Natural killer cell treated with Interleukin-12 subunit alpha and Interleukin-12 subunit beta and Interleukin-15 and Interleukin-18, amount 100 ng/mL, for 72 hours (primary cell): ENCODE measurements around the gene WDR5. TPM values are rescaled to one million over a fixed set of nuclear protein-coding genes. Genes with fewer than 3 reads are reported as not detected.

Experiments used
- ATAC-seq, 2 donors: fragments of 150-1000 bp; cut with Tn5 transposase in 1 of 2; sonication (Bioruptor Pico), chemical (Tn5 transposase) in 1 of 2; 2 replicates each; pipeline ENCODE4 v1.10.0; 2021
- DNase-seq: peaks from one replicate; pipeline ENCODE4 v3.0.0; 2022; ENCODE audit warnings: low spot score
- H3K27ac Mint-ChIP-seq, 2 donors: 1 replicate in 1 of 2; 2 replicates in 1 of 2; pipeline ENCODE4 v1.8.0; 2022; ENCODE audit warnings: mixed read lengths in 2 of 2, mild to moderate bottlenecking in 1 of 2, moderate library complexity in 1 of 2
- H3K27me3 Mint-ChIP-seq, 2 donors: 1 replicate in 1 of 2; 2 replicates in 1 of 2; pipeline ENCODE4 v1.8.0; 2022; ENCODE audit warnings: mixed read lengths in 2 of 2
- H3K36me3 Mint-ChIP-seq: one replicate; pipeline ENCODE4 v1.8.0; 2022; ENCODE audit warnings: mixed read lengths
- H3K4me1 Mint-ChIP-seq, 2 donors: 1 replicate in 1 of 2; 2 replicates in 1 of 2; pipeline ENCODE4 v1.8.0; 2022; ENCODE audit warnings: low read depth in 2 of 2, mixed read lengths in 2 of 2, mild to moderate bottlenecking in 1 of 2
- H3K4me3 Mint-ChIP-seq: one replicate; pipeline ENCODE4 v1.8.0; 2022; ENCODE audit warnings: mixed read lengths
- H3K9me3 Mint-ChIP-seq: 2 replicates; pipeline ENCODE4 v1.8.0; 2022; ENCODE audit warnings: mixed read lengths
- total RNA-seq, 2 donors: library from RNA; stranded (reverse); gene quantifications; one replicate each; pipeline ENCODE4 v1.2.3, GENCODE V29; 2022

Gene WDR5
- total RNA-seq, 2 donors from 2014 or later = 32.6 to 63.7 TPM

DNA sequence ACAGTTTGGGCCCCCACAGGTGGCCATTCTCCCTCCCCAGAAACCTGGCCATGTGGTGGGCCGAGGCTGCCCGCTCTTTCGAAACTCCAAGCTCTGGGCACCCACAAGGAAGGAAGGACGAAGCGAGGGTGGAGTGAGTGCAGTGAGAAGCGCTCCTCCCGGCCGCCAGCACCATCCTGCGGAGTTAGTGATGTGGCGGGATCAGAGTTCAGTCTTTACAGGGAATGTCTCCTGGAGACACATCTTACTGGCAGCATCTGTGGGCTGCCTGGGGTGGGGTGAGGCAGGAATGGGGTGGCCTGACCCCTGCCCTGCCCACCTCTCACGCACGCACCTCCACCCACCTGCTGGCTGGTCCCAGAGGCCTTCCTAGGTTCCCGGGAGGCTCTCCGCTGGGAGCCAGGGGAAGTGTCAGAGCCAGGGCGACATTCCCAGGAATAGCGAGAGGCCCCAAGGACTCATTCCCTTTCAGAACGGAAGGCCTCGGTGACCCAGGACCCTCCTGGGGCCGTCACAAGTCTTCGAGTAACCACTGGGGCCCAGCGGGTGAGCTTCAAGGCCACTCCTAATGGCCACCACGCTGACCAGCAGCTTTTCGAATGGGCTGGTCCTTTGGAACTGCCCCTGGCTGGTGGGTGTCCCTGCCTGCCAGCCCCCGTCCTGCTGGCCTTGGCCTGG is 34.0 kb downstream of the WDR5 start:
- no peaks in the 10 kb centered on the region for H3K27me3 Mint-ChIP-seq
- peaks cover 0 to 4% of the 10 kb centered on the region in 2 donors for H3K4me1 Mint-ChIP-seq
- no peaks in the 10 kb centered on the region for H3K36me3 Mint-ChIP-seq
- DNase-seq (no peak), ATAC-seq (no peak)
- H3K9me3 Mint-ChIP-seq = no peaks in the 10 kb centered on the region
- no peak overlapping the region for H3K27ac Mint-ChIP-seq
- H3K4me3 Mint-ChIP-seq = no peak overlapping the region

DNA sequence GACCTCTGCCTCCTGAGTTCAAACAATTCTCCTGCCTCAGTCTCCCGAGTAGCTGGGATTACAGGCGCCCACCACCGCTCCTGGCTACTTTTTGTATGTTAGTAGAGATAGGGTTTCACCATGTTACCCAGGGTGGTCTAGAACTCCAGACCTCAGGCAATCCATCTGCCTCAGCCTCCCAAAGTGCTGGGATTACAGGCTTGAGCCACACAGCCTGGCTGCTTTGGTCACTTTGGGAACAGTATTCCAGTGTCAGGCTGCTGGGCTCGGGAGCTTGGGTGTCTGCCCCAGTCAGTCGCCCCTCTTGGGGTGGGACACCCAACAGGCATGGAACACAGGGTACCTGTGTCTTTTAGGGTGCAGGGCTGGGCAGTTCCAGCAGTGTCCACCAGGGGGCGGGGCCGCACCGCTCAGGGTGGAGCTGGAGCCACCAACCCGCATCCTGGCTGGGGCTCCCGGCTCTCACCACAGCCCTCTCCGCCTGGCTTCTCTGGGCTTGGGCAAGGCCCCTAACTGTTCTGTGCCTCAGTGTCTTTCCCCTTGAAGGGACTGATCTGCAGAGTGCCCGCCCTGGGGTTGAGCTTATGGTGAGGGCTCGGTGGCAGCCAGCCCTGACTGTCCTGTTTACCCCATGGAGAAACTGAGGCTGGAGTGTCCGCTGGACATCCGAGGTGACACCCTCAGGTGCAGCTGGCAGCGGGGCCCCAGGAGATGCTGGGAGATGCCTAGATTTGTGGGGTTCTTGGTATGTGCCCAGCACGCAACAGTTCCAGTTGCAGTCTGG is 34.8 kb downstream of the WDR5 start:
- no peak for ATAC-seq
- Mint-ChIP-seq H3K36me3 (no peaks in the 10 kb centered on the region), H3K27me3 (no peaks in the 10 kb centered on the region), H3K4me3 (no peak overlapping the region), H3K4me1 (no peaks in the 10 kb centered on the region), H3K9me3 (no peaks in the 10 kb centered on the region), H3K27ac (no peak overlapping the region)
- DNase-seq = no peak

DNA sequence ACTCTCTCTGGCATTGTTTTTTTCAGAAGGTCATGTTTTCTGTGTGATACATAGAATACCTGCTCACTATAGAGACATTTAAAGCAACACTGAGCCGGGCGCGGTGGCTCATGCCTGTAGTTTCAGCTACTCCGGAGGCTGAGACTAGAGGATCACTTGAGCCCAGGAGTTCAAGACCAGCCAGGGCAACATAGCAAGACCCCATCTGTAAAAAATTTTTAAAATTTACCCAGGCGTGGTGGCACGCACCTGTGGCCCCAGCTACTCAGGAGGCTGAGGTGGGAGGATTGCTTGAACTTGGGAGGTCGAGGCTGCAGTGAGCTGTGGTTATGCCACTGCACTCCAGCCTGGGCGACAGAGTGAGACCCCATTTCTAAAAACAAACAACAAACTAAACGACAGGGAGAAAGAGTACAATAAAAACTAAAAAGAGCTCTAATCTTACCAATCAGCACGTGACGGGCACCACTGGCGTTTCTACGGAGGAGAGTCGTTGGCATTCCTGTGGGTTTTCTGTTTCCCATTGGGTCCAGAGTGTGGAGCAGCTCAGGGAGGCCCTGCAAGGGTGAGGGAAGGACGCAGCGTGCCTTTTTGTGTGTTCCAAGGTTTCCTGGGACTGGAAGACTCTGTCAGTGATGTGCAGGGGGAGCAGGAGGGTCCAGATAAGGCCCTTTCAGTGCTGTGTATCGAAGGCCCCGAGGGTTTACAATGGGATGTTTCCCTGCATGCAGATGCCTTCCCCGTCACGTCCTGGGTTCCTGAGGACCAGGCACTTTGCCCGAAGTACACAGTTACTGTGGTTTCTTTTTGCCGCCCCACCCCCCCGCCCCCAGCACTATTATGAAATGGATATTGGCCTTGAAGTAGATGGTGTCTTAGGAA is 35.7 kb downstream of the WDR5 start:
- DNase-seq = no peak
- ATAC-seq = no peak
- H3K27me3 Mint-ChIP-seq = no peaks in the 10 kb centered on the region
- no peak overlapping the region for H3K27ac Mint-ChIP-seq
- no peaks in the 10 kb centered on the region for H3K36me3 Mint-ChIP-seq
- H3K9me3 Mint-ChIP-seq = no peaks in the 10 kb centered on the region
- H3K4me3 Mint-ChIP-seq = no peak overlapping the region
- no peaks in the 10 kb centered on the region for H3K4me1 Mint-ChIP-seq

DNA sequence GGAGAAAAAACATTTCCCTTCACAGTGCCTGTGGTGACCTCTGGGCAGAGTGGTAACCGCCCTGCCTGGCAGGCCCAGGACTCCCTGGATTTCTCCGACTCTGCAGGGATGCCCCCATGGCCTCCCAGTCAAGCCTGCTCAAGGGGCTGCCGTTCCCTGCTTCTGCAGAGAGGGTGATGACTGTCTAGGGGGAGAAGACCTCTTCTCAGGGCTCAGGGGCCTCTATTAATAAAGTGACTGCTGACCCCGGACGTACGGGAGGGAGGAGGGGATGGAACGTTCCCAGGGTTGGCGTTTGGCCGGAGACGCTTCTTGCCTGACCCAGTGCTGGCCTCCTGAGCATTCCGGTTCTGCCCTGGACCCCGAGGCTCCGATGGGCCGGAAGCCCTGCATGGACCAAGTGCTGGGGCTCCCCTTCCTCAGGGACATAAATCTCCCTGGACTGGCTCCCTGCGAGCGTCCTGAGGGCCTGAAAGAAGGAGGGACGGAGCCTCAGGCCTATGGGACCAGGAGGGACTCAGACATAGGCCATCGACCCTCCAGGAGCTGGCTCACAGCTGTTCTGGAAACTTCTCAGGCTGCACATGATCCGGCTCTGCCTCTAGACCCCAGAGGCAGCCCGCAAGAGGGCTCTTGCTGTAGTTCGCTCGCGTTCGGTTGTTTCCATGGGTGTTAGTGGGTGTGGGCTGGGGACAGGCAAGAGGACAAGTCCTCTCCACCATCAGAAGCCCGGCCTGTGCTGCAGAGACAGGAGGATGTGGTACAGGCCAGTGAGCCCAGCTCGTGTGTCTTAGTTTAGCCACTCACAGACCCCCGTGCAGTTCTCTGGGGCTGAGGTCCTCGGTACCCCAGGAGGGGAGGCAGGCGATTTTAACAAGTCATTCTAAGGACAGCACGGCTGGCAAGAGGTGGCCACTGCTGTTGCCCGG is 36.6 kb downstream of the WDR5 start:
- no peaks in the 10 kb centered on the region for H3K9me3 Mint-ChIP-seq
- no peak overlapping the region for H3K4me3 Mint-ChIP-seq
- H3K27ac Mint-ChIP-seq = no peak overlapping the region
- ATAC-seq = no peak
- no peaks in the 10 kb centered on the region for H3K36me3 Mint-ChIP-seq
- no peaks in the 10 kb centered on the region for H3K27me3 Mint-ChIP-seq
- no peaks in the 10 kb centered on the region for H3K4me1 Mint-ChIP-seq
- no peak for DNase-seq

DNA sequence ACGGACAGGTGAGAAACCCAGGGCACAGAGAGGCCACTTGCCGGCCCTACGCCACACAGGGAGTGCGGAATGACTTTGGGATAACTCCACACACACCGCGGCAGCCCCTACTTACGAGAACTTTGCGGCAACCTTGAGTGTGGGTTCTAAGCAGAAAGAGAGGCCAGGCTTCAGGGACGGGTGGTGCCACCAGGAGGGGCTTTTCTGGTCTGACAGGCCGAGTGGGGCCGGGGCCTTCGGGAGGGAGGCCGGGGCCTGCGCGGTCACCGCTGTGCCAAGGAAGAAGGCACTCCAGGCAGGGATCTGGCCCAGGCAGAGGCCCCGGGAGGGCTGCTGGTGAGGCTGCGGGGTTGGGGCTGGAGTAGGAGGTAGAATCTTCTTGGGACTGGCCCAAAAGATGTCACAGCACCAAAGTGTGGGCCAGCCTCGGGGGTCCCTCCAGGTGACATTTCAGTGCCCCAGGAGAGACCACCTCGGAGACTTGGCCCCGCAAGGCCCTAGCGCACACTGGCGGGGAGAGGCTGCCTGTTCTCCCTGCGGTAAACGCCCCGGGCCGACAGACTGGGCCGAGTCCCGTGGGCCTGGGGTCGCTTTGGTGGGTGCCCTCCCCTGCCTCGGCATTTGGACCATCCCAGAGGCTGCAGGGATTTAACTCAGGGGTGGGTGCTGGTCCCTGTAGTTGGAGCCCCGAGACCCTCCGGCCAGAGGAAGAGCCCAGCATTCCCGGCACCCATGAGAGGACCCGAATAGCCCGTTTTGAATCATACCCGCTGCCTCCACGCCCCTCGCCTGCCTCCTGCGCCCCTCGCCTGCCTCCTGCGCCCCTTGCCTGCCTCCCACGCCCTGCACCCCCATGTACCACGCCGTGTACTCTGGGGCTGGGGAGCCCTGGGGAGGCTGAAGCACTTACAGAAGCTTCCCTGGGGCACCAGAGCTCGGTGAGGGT is 37.5 kb downstream of the WDR5 start:
- Mint-ChIP-seq H3K27me3 (no peaks in the 10 kb centered on the region), H3K36me3 (no peaks in the 10 kb centered on the region), H3K27ac (no peak overlapping the region), H3K9me3 (no peaks in the 10 kb centered on the region), H3K4me3 (no peak overlapping the region), H3K4me1 (no peaks in the 10 kb centered on the region)
- ATAC-seq (no peak), DNase-seq (no peak)

DNA sequence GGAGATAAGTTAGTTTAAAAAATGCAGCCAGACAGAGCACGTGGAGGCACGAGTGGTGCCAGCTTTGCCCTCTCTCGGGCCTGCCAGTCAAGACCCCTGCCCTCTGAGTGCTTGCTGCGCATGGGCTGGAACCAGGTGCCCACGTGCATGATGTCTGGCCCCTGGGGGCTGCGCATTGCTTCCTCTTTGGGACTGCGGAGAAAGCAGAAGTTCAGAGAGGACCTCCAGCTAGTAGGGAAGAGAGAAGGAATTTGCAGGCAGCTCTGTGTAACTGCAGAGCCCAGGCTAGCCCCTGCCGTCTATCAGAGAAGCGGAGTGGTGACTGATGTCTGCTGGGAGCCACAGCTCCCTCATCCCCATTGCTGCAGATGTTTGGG is 38.2 kb downstream of the WDR5 start:
- Mint-ChIP-seq H3K27ac (no peak overlapping the region), H3K27me3 (no peaks in the 10 kb centered on the region), H3K4me3 (no peak overlapping the region), H3K36me3 (no peaks in the 10 kb centered on the region), H3K9me3 (no peaks in the 10 kb centered on the region), H3K4me1 (peaks cover 0 to 1% of the 10 kb centered on the region in 2 donors)
- no peak for DNase-seq
- no peak for ATAC-seq

DNA sequence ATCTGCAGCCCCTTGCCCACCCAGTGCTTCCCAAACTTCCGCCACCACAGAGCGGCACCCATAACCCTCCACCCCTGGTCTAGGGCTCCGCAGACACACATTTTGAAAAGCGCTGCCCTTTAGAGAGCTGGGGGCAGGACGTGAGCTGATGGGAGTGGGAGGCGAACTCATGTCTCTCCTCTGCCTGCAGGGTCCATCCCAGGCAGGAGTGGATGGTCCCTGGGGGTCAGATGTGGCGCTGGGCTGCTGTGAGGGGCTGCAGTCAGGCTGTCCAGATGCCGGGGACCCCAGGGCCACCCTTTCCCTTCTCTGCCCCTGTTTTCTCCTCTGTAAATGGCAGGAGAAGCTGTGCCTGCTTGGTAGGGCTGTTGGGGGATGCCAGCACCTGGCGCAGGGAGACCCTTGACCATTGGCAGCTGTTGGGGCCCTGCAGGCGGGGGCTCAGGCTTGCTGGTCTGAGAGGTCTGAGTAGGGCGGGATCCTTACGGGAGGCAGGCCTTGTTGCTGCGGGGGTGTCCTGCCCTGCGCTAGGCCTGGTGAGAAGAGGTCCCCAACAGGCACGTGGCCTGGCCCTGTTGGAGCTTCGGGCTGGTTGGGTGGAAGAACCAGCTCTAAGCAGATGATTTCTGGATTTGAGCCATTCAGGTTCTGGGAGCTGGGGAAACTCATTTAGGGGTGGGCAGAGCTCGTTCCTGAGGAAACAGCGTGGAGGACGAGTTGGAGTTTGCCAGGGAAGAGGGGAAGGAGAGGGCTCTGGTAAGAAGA is 38.8 kb downstream of the WDR5 start:
- Mint-ChIP-seq H3K27me3 (no peaks in the 10 kb centered on the region), H3K27ac (no peak overlapping the region), H3K9me3 (no peaks in the 10 kb centered on the region), H3K4me3 (no peak overlapping the region), H3K36me3 (no peaks in the 10 kb centered on the region), H3K4me1 (peaks cover under 1 to 5% of the 10 kb centered on the region in 2 donors)
- no peak for DNase-seq
- ATAC-seq = no peak

DNA sequence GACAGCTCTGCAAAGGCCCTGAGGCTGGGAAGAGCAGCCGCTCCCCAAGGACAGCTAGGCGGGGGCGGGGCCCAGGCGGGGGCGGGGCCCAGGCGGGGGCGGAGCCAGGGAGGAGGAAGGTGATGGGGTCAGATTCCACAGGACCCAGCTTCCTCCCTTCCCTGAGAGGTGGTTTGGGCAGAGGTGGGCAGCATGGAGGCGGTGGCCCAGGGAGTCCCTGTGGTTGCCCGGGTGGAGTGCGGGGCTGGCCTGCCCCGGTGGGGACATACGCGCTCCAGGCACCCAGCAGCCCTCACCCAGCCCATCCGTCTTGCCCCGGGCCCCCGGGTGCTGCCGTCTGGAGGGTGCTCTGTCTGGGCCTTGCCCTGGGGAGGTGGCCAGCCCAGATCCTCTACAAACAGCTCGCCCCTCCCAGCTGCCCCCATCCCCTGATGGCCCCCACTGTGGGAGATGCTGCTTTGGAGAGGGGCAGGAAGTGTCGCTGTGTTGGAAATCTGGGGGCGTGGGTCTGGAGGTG is 39.5 kb downstream of the WDR5 start:
- no peak overlapping the region for H3K4me3 Mint-ChIP-seq
- H3K36me3 Mint-ChIP-seq = no peaks in the 10 kb centered on the region
- DNase-seq = no peak
- no peaks in the 10 kb centered on the region for H3K9me3 Mint-ChIP-seq
- no peak overlapping the region for H3K27ac Mint-ChIP-seq
- peaks cover 7 to 11% of the 10 kb centered on the region in 2 donors for H3K4me1 Mint-ChIP-seq
- no peaks in the 10 kb centered on the region for H3K27me3 Mint-ChIP-seq
- no peak for ATAC-seq

DNA sequence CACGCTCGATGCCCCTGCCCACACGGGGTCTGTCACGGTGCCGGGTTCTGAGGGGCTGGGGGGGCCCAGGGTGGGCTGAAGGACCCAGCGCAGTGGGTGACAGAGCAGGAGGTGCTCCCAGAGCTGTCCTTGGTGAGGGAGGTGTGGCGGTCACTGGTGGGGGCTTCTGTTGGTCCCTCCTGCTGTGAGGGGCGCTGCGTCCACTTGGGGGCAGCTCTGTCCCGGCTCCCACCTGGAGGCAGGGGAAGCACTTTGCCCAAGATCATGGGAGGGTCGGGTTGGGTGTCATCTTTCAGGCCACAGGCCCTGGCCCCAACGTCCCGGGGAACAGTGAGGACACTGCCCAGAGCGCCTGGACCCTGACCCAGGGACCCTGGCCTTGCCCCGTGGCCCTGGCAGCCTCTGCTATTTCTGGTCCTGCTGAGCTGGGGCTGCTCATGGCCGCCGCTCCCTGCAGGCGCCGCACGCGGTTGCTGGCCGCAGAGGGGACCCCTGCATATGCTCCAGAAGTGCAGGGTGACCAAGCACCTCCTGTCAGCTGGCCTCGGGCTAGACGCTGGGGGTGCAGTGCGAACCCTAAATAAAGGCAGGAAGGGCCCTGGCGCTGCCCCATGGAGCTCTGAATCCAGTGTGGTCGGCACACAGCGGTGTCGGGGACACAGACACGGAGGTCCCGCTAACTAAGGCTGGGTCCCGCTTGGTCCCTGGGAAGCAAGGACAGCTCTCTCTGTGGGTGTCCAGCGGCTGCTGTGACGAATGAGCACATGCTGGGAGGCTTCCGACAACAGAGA is 40.1 kb downstream of the WDR5 start:
- Mint-ChIP-seq H3K9me3 (no peaks in the 10 kb centered on the region), H3K36me3 (no peaks in the 10 kb centered on the region), H3K4me1 (peaks cover 12 to 17% of the 10 kb centered on the region in 2 donors), H3K27ac (no peak overlapping the region), H3K4me3 (no peak overlapping the region), H3K27me3 (peaks cover 0 to 3% of the 10 kb centered on the region in 2 donors)
- DNase-seq (no peak), ATAC-seq (no peak)

DNA sequence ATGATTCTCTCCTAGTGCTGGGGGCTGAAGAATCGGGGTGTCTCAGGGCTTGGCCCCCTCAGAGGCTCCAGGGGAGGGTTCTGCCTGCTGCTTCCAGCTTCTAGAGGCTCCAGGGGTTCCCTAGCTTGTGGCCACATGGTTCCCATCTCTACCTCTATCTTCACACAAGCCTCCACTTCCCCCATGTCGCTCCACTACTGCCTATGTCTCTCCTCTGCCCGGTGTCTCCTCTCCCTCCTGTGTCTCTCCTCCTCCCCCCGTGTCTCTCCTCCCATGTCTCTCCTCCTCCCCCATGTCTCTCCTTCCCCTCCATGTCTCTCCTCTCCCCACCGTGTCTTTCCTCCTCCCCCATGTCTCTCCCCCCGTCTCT is 40.7 kb downstream of the WDR5 start:
- Mint-ChIP-seq H3K4me3 (no peak overlapping the region), H3K4me1 (peaks cover 18 to 21% of the 10 kb centered on the region in 2 donors), H3K27me3 (peaks cover 0 to 4% of the 10 kb centered on the region in 2 donors), H3K27ac (no peak overlapping the region), H3K36me3 (no peaks in the 10 kb centered on the region), H3K9me3 (no peaks in the 10 kb centered on the region)
- ATAC-seq = no peak
- DNase-seq = no peak

DNA sequence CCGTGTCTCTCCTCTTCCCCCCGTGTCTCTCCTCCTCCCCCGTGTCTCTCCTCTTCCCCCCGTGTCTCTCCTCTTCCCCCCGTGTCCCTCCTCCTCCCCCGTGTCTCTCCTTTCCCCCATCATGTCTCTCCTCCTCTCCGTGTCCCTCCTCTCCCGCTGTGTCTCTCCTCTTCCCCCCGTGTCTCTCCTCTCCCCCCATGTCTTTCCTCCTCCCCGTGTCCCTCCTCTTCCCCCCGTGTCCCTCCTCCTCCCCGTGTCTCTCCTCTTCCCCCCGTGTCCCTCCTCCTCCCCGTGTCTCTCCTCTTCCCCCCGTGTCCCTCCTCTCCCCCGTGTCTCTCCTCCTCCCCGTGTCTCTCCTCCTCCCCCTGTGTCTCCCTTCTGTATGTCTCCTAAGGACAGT is 41.3 kb downstream of the WDR5 start:
- peaks cover 24 to 27% of the 10 kb centered on the region in 2 donors for H3K4me1 Mint-ChIP-seq
- no peak overlapping the region for H3K4me3 Mint-ChIP-seq
- peaks cover under 1 to 4% of the 10 kb centered on the region in 2 donors for H3K27me3 Mint-ChIP-seq
- H3K36me3 Mint-ChIP-seq = peaks cover under 1% of the 10 kb centered on the region
- ATAC-seq = no peak
- H3K27ac Mint-ChIP-seq = no peak overlapping the region
- H3K9me3 Mint-ChIP-seq = no peaks in the 10 kb centered on the region
- DNase-seq = no peak
